ENCODE measurements around the gene RUFY4. TPM values are rescaled to one million over a fixed set of nuclear protein-coding genes. Genes with fewer than 3 reads are reported as not detected.
"Not testable (repeated sequence)": the region's sequence is repeated elsewhere in the genome, so short reads cannot be mapped to it uniquely, and the experiment has no call there.

The RUFY4 gene
- total RNA-seq (2014; rRNA removed; shearing (Covaris generic)): not detected in 2 replicates

GRCh38 chr2:218068721-218069334, at the start of gene RUFY4:
Gene RUFY4 (plus strand): TSS chr2:218069253. CDS start chr2:218070606, 1,353 bp downstream.
- not testable (repeated sequence) for H3K4me1 ChIP-seq; H3K4me3 ChIP-seq; H3K9me3 ChIP-seq (replicated peaks); H3K36me3 ChIP-seq; H3K27ac ChIP-seq
- DNase-seq: peak; percentile 59 to 78
- H3K27me3 ChIP-seq: peaks cover 13% of the 10 kb centered on the region; the same call in 1 of the 2 replicates

- DNase-seq: no peak
- H3K27me3 ChIP-seq: no peaks in the 10 kb centered on the region
- H3K36me3 ChIP-seq: no peaks in the 10 kb centered on the region
- no peak overlapping the region for H3K27ac ChIP-seq
- no peak overlapping the region for H3K4me3 ChIP-seq
- no peaks in the 10 kb centered on the region for H3K9me3 ChIP-seq (replicated peaks)
- no peaks in the 10 kb centered on the region for H3K4me1 ChIP-seq
Measured at GRCh38 chr2:218019411-218020060, 49.5 kb upstream of the RUFY4 start.

GRCh38 chr2:218020281-218020680, 48.8 kb upstream of the RUFY4 start:
- DNase-seq: no peak
- Histone ChIP-seq H3K9me3 (replicated peaks) (no peaks in the 10 kb centered on the region), H3K4me3 (no peak overlapping the region), H3K27ac (no peak overlapping the region), H3K36me3 (no peaks in the 10 kb centered on the region), H3K27me3 (no peaks in the 10 kb centered on the region), H3K4me1 (no peaks in the 10 kb centered on the region)

- no peaks in the 10 kb centered on the region for H3K4me1 ChIP-seq
- no peak for DNase-seq
- no peaks in the 10 kb centered on the region for H3K9me3 ChIP-seq (replicated peaks)
- no peaks in the 10 kb centered on the region for H3K27me3 ChIP-seq
- no peak overlapping the region for H3K4me3 ChIP-seq
- H3K27ac ChIP-seq: no peak overlapping the region
- no peaks in the 10 kb centered on the region for H3K36me3 ChIP-seq
Measured at GRCh38 chr2:218020966-218021535, 48.0 kb upstream of the RUFY4 start.

- no peak overlapping the region for H3K4me3 ChIP-seq
- H3K27ac ChIP-seq: no peak overlapping the region
- no peaks in the 10 kb centered on the region for H3K9me3 ChIP-seq (replicated peaks)
- no peak for DNase-seq
- H3K27me3 ChIP-seq: no peaks in the 10 kb centered on the region
- no peaks in the 10 kb centered on the region for H3K36me3 ChIP-seq
- no peaks in the 10 kb centered on the region for H3K4me1 ChIP-seq
Measured at GRCh38 chr2:218021536-218022071, 47.4 kb upstream of the RUFY4 start.

- no peaks in the 10 kb centered on the region for H3K9me3 ChIP-seq (replicated peaks)
- H3K4me1 ChIP-seq: no peaks in the 10 kb centered on the region
- no peak for DNase-seq
- no peaks in the 10 kb centered on the region for H3K27me3 ChIP-seq
- H3K36me3 ChIP-seq: no peaks in the 10 kb centered on the region
- no peak overlapping the region for H3K27ac ChIP-seq
- no peak overlapping the region for H3K4me3 ChIP-seq
Measured at GRCh38 chr2:218022131-218022850, 46.8 kb upstream of the RUFY4 start.

GRCh38 chr2:218022851-218023530, 46.1 kb upstream of the RUFY4 start:
- no peak for DNase-seq
- H3K27me3 ChIP-seq: no peaks in the 10 kb centered on the region
- H3K4me1 ChIP-seq: no peaks in the 10 kb centered on the region
- no peak overlapping the region for H3K4me3 ChIP-seq
- H3K27ac ChIP-seq: no peak overlapping the region
- no peaks in the 10 kb centered on the region for H3K36me3 ChIP-seq
- H3K9me3 ChIP-seq (replicated peaks): no peaks in the 10 kb centered on the region

- H3K9me3 ChIP-seq (replicated peaks): no peaks in the 10 kb centered on the region
- no peaks in the 10 kb centered on the region for H3K27me3 ChIP-seq
- H3K4me1 ChIP-seq: no peaks in the 10 kb centered on the region
- DNase-seq: no peak
- H3K4me3 ChIP-seq: no peak overlapping the region
- no peak overlapping the region for H3K27ac ChIP-seq
- no peaks in the 10 kb centered on the region for H3K36me3 ChIP-seq
Measured at GRCh38 chr2:218023636-218024035, 45.4 kb upstream of the RUFY4 start.

- no peak overlapping the region for H3K4me3 ChIP-seq
- no peaks in the 10 kb centered on the region for H3K4me1 ChIP-seq
- H3K27me3 ChIP-seq: no peaks in the 10 kb centered on the region
- H3K27ac ChIP-seq: no peak overlapping the region
- DNase-seq: no peak
- no peaks in the 10 kb centered on the region for H3K36me3 ChIP-seq
- H3K9me3 ChIP-seq (replicated peaks): no peaks in the 10 kb centered on the region
Measured at GRCh38 chr2:218024336-218024735, 44.7 kb upstream of the RUFY4 start.

GRCh38 chr2:218024871-218025270, 44.2 kb upstream of the RUFY4 start:
- DNase-seq: no peak
- Histone ChIP-seq H3K4me3 (no peak overlapping the region), H3K27ac (no peak overlapping the region), H3K9me3 (replicated peaks) (no peaks in the 10 kb centered on the region), H3K36me3 (no peaks in the 10 kb centered on the region), H3K4me1 (no peaks in the 10 kb centered on the region), H3K27me3 (no peaks in the 10 kb centered on the region)

GRCh38 chr2:218026244-218026643, 42.8 kb upstream of the RUFY4 start:
- no peak for DNase-seq
- Histone ChIP-seq H3K4me1 (no peaks in the 10 kb centered on the region), H3K36me3 (no peaks in the 10 kb centered on the region), H3K27ac (no peak overlapping the region), H3K9me3 (replicated peaks) (no peaks in the 10 kb centered on the region), H3K27me3 (no peaks in the 10 kb centered on the region), H3K4me3 (no peak overlapping the region)

- Histone ChIP-seq H3K4me1 (no peaks in the 10 kb centered on the region), H3K4me3 (no peak overlapping the region), H3K36me3 (no peaks in the 10 kb centered on the region), H3K27ac (no peak overlapping the region), H3K27me3 (no peaks in the 10 kb centered on the region), H3K9me3 (replicated peaks) (no peaks in the 10 kb centered on the region)
- no peak for DNase-seq
Measured at GRCh38 chr2:218026676-218027425, 42.2 kb upstream of the RUFY4 start.

- Histone ChIP-seq H3K9me3 (replicated peaks) (no peaks in the 10 kb centered on the region), H3K4me1 (no peaks in the 10 kb centered on the region), H3K27ac (no peak overlapping the region), H3K4me3 (no peak overlapping the region), H3K36me3 (no peaks in the 10 kb centered on the region), H3K27me3 (no peaks in the 10 kb centered on the region)
- DNase-seq: no peak
Measured at GRCh38 chr2:218027426-218028188, 41.4 kb upstream of the RUFY4 start.
